Measurements from ENCODE around the gene CLN5. TPM values are rescaled to one million over a fixed set of nuclear protein-coding genes. Genes with fewer than 3 reads are reported as not detected.

Gene CLN5
- total and polyA plus RNA-seq, 2 donors (not counting 3 experiments of a cell fraction or from before 2014, with no cell fraction given), result 16.5 to 22.7 TPM

- peaks cover 0 to 5% of the 10 kb centered on the region in 2 experiments for H3K27me3 ChIP-seq (ENCODE audit: control insufficient read depth in 2 of 2, insufficient read depth in 2 of 2, low read length in 2 of 2)
- DNase-seq (ENCODE audit: low read depth, low spot score) (no peak), FAIRE-seq (no peak)
- H3K9me1 ChIP-seq (replicated peaks; ENCODE audit: control insufficient read depth, extremely low read depth, insufficient read depth, low read length), result no peaks in the 10 kb centered on the region
- no peaks in the 10 kb centered on the region for H4K20me1 ChIP-seq (replicated peaks; ENCODE audit: control insufficient read depth, extremely low read depth, insufficient read depth, low read length)
- ChIA-PET POLR2A (no interaction called here), CTCF (interaction anchor here (1.0 kb wide), 1 partner anchor 59 kb away, joined by 3 read pairs; no protein-coding TSS in a partner anchor)
- H3K4me2 ChIP-seq (ENCODE audit: insufficient read depth, low read length), result no peak overlapping the region
- BruUV-seq (replicated peaks), result no TSS peak
- H3K27ac ChIP-seq (ENCODE audit: insufficient read depth, low read depth, low read length), result no peak overlapping the region
- H2AFZ ChIP-seq (ENCODE audit: low read depth, low read length), result no peak overlapping the region
- dilution Hi-C loops (cut with MboI; ENCODE audit: extremely low pct_ligation_motif_present, low sequenced_read_pairs) (no loop called here), intact Hi-C loops (cut with micrococcal nuclease) (no loop called here)
- no peak overlapping the region for H3K4me3 ChIP-seq (replicated peaks in 1 of 3; ENCODE audit: insufficient read depth in 1 of 3, low read depth in 1 of 3, low read length in 3 of 3)
- no peak overlapping the region for H3K9ac ChIP-seq (replicated peaks; ENCODE audit: extremely low read depth, insufficient read depth, low read length)
- TF ChIP-seq MYC (IDR thresholded peaks at IDR 0.05; ENCODE audit: low read depth, low read length) (no peak), FOS (IDR thresholded peaks at IDR 0.05; ENCODE audit: borderline replicate concordance, insufficient read depth, low read length) (no peak), POLR2A (IDR thresholded peaks at IDR 0.05; ENCODE audit: low read depth, low read length) (no peak)
- TF ChIP-seq, protein P1, sequence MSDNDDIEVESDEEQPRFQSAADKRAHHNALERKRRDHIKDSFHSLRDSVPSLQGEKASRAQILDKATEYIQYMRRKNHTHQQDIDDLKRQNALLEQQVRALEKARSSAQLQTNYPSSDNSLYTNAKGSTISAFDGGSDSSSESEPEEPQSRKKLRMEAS (IDR thresholded peaks at IDR 0.05; ENCODE audit: insufficient read depth, insufficient read length), result no peak
- TF ChIP-seq, protein P2, sequence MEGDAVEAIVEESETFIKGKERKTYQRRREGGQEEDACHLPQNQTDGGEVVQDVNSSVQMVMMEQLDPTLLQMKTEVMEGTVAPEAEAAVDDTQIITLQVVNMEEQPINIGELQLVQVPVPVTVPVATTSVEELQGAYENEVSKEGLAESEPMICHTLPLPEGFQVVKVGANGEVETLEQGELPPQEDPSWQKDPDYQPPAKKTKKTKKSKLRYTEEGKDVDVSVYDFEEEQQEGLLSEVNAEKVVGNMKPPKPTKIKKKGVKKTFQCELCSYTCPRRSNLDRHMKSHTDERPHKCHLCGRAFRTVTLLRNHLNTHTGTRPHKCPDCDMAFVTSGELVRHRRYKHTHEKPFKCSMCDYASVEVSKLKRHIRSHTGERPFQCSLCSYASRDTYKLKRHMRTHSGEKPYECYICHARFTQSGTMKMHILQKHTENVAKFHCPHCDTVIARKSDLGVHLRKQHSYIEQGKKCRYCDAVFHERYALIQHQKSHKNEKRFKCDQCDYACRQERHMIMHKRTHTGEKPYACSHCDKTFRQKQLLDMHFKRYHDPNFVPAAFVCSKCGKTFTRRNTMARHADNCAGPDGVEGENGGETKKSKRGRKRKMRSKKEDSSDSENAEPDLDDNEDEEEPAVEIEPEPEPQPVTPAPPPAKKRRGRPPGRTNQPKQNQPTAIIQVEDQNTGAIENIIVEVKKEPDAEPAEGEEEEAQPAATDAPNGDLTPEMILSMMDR (IDR thresholded peaks at IDR 0.05; ENCODE audit: extremely low read depth in 1 of 2, insufficient read depth in 1 of 2, low read depth in 1 of 2, low read length in 2 of 2), result no peak
- H3K79me2 ChIP-seq (ENCODE audit: control insufficient read depth, insufficient read depth, low read length), result no peaks in the 10 kb centered on the region
- no peaks in the 10 kb centered on the region for H3K36me3 ChIP-seq (ENCODE audit: control insufficient read depth in 2 of 2, extremely low read depth in 1 of 2, insufficient read depth in 2 of 2, low read length in 2 of 2)
- H3K4me1 ChIP-seq (ENCODE audit: control insufficient read depth, extremely low read depth, insufficient read depth, low read length), result no peaks in the 10 kb centered on the region
- no peaks in the 10 kb centered on the region for H3K9me3 ChIP-seq (replicated peaks; ENCODE audit: control insufficient read depth, insufficient read depth, low read length)
These were observed 23.8 kb upstream of the CLN5 start for GRCh38 chr13:76968041-76968440.
